SHP77 (cell line): ENCODE data around the gene EGLN2.
"Not testable (repeated sequence)": the region's sequence is repeated elsewhere in the genome, so short reads cannot be mapped to it uniquely, and the experiment has no call there.

Experiments
- DNase-seq, 2 experiments: peaks; one replicate each; lab custom pipeline; 2025; lab: John Stamatoyannopoulos, UW

Gene EGLN2

GRCh38 chr19:40798683-40799557 lies at the start of gene EGLN2:
Gene EGLN2 (plus strand): TSS chr19:40799191. CDS start chr19:40800573, 1,382 bp downstream.
- DNase-seq: peak; percentile 100

GRCh38 chr19:40750058-40750873 lies 48.7 kb upstream of the EGLN2 start, which contains the start of gene ACTMAP:
Gene ACTMAP (minus strand): TSS chr19:40750477. CDS start chr19:40749803, 674 bp downstream.
- DNase-seq: peak; percentile 100

- DNase-seq: peak; percentile 100
Measured at GRCh38 chr19:40750874-40751537, 48.0 kb upstream of the EGLN2 start, which contains the start of gene SNRPA. Gene SNRPA (plus strand): TSS chr19:40751203. CDS start chr19:40751409, 206 bp downstream.

GRCh38 chr19:40752257-40752781 lies 46.7 kb upstream of the EGLN2 start:
- DNase-seq: no peak

- no peak for DNase-seq
Measured at GRCh38 chr19:40754611-40755247, 44.3 kb upstream of the EGLN2 start.

- no peak for DNase-seq
Measured at GRCh38 chr19:40755248-40755624, 43.8 kb upstream of the EGLN2 start.

GRCh38 chr19:40755791-40756190 lies 43.2 kb upstream of the EGLN2 start:
- no peak for DNase-seq

GRCh38 chr19:40756502-40757110 lies 42.4 kb upstream of the EGLN2 start:
- DNase-seq: no peak

- no peak for DNase-seq
Measured at GRCh38 chr19:40758491-40758890, 40.5 kb upstream of the EGLN2 start.

- DNase-seq: no peak
Measured at GRCh38 chr19:40759352-40759751, 39.6 kb upstream of the EGLN2 start.

GRCh38 chr19:40762754-40763470 lies 36.1 kb upstream of the EGLN2 start:
- no peak for DNase-seq

GRCh38 chr19:40763526-40763925 lies 35.5 kb upstream of the EGLN2 start:
- no peak for DNase-seq

- DNase-seq: no peak
Measured at GRCh38 chr19:40763963-40764362, 35.0 kb upstream of the EGLN2 start.

GRCh38 chr19:40766385-40766784 lies 32.6 kb upstream of the EGLN2 start:
- not testable (repeated sequence) for DNase-seq

- DNase-seq: no peak
Measured at GRCh38 chr19:40768869-40769268, 30.1 kb upstream of the EGLN2 start.

GRCh38 chr19:40771101-40771862 lies 27.7 kb upstream of the EGLN2 start:
- peak; percentile 38 to 48 for DNase-seq

GRCh38 chr19:40774916-40775631 lies 23.9 kb upstream of the EGLN2 start, which contains the start of gene MIA:
Gene MIA (plus strand): TSS chr19:40775521. CDS start chr19:40775543, 22 bp downstream.
- no peak for DNase-seq

- no peak for DNase-seq
Measured at GRCh38 chr19:40775632-40776022, 23.4 kb upstream of the EGLN2 start.

GRCh38 chr19:40776364-40776763 lies 22.6 kb upstream of the EGLN2 start:
- no peak for DNase-seq
